SJSA1 (cell line): ENCODE measurements around the gene RNF208. TPM values are rescaled to one million over a fixed set of nuclear protein-coding genes. Genes with fewer than 3 reads are reported as not detected.

Experiments used
- DNase-seq, 2 experiments: peaks; one replicate each; pipeline ENCODE4 v3.0.0-alpha.2; 2015 to 2020; ENCODE audit warnings: low spot score in 2 of 2, low read depth in 1 of 2
- H3K27ac ChIP-seq: fragments of 250-450 bp; sonication (Bioruptor Pico); 2 replicates; pipeline ENCODE4 v1.5.1; 2020; ENCODE audit warnings: mild to moderate bottlenecking, moderate library complexity
- H3K27me3 ChIP-seq: fragments of 250-450 bp; sonication (Bioruptor Pico); replicated peaks from 2 replicates; pipeline ENCODE4 v1.5.1; 2020; ENCODE audit warnings: mild to moderate bottlenecking, moderate library complexity
- H3K36me3 ChIP-seq: fragments of 250-450 bp; sonication (Bioruptor Pico); 2 replicates; pipeline ENCODE4 v1.5.1; 2020; ENCODE audit warnings: mild to moderate bottlenecking
- H3K4me1 ChIP-seq: fragments of 250-450 bp; sonication (Bioruptor Pico); replicated peaks from 2 replicates; pipeline ENCODE4 v1.6.1; 2021; ENCODE audit warnings: mild to moderate bottlenecking
- H3K4me3 ChIP-seq: fragments of 250-450 bp; sonication (Bioruptor Pico); 2 replicates; pipeline ENCODE4 v1.5.1; 2020; ENCODE audit warnings: mild to moderate bottlenecking
- H3K9me3 ChIP-seq: fragments of 250-450 bp; sonication (Bioruptor Pico); replicated peaks from 2 replicates; pipeline ENCODE4 v1.5.1; 2020; ENCODE audit warnings: mild to moderate bottlenecking
- total RNA-seq: library from RNA; depleted of rRNA; stranded (reverse); fragments of >200 nt; shearing (Covaris generic); gene quantifications from 2 replicates; pipeline ENCODE4 v1.2.3, GENCODE V29; 2014

Gene RNF208
- total RNA-seq, 1 experiment from 2014 or later: not detected

DNA sequence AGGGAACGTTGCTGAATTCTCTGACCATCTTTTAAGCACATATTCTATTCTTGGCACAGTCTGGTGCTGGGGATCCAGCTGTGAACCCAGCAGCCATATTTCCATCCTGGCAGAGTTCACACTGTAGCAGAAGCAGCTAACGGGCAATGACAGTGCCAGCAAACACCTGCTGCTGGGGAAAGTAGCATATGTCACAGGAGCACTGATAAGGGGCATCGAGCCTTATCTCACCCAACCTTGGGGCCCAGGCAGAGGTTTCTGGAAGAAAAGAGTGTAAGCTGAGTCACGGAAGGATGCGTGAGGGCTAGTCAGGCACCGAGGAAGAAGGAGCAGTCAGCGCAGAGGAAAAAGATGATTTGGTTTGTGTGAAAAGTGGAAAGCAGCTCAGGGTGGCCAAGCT, 15.4 kb downstream of the RNF208 start:
- Histone ChIP-seq H3K4me3 (peak overlapping the region; percentile 88), H3K9me3 (no peaks in the 10 kb centered on the region), H3K4me1 (peaks cover 19% of the 10 kb centered on the region), H3K36me3 (peaks cover 43% of the 10 kb centered on the region), H3K27me3 (no peaks in the 10 kb centered on the region), H3K27ac (no peak overlapping the region)
- DNase-seq: no peak

DNA sequence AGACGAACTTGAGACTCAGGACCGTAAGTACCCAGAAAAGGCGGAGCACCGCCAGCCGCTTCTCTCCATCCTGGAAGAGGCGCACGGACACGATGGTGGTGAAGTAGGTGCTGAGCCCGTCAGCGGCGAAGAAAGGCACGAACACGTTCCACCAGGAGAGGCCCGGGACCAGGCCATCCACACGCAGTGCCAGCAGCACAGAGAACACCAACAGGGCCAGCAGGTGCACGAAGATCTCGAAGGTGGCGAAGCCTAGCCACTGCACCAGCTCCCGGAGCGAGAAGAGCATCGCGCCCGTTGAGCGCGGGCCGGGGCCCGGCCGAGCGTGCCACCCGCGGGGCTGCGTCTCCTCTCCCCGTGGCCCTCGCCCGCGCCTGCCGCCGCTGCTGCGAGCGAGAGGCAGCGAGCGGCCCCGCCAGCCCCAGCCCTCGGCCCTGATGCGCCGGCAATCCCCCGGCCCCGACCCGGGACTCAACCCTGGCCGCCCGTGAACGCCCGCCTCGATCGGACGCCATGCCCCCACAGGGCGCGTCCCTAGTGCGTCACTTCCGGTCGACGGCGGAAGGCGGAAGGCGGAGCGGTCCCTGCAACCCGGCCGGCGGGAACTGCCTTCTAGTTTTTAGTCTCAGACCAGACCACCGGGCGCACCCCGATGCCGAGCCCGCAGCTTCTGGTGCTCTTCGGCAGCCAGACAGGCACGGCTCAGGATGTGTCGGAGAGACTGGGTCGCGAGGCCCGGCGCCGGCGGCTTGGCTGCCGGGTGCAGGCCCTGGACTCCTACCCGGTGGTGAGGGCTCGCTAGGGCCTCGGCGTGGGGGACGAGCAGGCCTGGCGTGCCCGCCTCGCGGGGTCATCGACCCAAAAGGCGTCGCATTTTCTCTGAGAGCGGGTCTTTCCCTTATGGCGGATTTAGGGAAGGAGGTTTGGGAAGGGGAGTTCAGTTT, 16.6 kb downstream of the RNF208 start, which contains the start of the genes NDOR1 and TMEM203:
Gene NDOR1 (plus strand): TSS at position 575 of the 944 bp plus-strand sequence. CDS start 78 bp downstream, at position 653.
Gene TMEM203 (minus strand): TSS at position 523 of the 944 bp plus-strand sequence. CDS start 234 bp downstream, at position 289.
- Histone ChIP-seq H3K4me1 (peaks cover 19% of the 10 kb centered on the region), H3K27me3 (no peaks in the 10 kb centered on the region), H3K4me3 (peak within 1 kb of the TSS; percentile 88), H3K36me3 (peaks cover 43% of the 10 kb centered on the region), H3K27ac (peak within 1 kb of the TSS; percentile 46), H3K9me3 (no peaks in the 10 kb centered on the region)
- peak; percentile 74 to 88 for DNase-seq

DNA sequence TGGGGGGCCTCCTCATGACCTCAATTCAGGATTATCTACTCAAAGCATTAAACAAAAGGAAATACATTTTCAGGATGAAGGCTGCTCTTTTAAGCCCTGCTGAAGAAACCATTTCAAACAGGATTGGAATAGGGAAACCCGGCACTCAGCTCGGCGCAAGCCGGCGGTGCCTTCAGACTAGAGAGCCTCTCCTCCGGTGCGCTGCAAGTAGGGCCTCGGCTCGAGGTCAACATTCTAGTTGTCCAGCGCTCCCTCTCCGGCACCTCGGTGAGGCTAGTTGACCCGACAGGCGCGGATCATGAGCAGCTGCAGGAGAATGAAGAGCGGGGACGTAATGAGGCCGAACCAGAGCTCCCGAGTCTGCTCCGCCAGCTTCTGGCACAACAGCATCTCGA, 17.3 kb downstream of the RNF208 start:
- peak overlapping the region; percentile 88 for H3K4me3 ChIP-seq
- no peaks in the 10 kb centered on the region for H3K9me3 ChIP-seq
- no peak overlapping the region for H3K27ac ChIP-seq
- H3K27me3 ChIP-seq: no peaks in the 10 kb centered on the region
- no peak for DNase-seq
- H3K4me1 ChIP-seq: peaks cover 20% of the 10 kb centered on the region
- H3K36me3 ChIP-seq: peaks cover 40% of the 10 kb centered on the region

DNA sequence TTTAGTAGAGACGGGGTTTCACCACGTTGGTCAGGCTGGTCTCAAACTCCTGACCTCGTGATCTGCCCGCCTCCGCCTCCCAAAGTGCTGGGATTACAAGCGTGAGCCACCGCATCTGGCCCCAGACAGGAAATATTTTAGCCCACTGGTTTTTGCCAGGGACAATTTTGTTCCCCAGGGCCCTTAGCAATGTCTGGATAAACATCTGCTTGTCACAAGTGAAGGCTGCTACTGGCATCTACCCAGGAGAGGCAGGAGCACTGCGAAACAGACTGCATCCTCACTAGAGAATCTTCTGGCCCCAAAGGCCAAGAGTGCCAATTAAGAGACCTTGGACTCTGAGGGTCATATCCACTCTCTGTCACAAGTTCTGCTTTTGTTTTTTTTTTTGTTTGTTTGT, 19.1 kb downstream of the RNF208 start:
- H3K4me1 ChIP-seq: peaks cover 27% of the 10 kb centered on the region
- no peak for DNase-seq
- H3K4me3 ChIP-seq: no peak overlapping the region
- no peaks in the 10 kb centered on the region for H3K9me3 ChIP-seq
- H3K27ac ChIP-seq: no peak overlapping the region
- peaks cover 30% of the 10 kb centered on the region for H3K36me3 ChIP-seq
- H3K27me3 ChIP-seq: no peaks in the 10 kb centered on the region

- Histone ChIP-seq H3K27me3 (no peaks in the 10 kb centered on the region), H3K36me3 (peaks cover 16% of the 10 kb centered on the region; the same call in 1 of the 2 replicates), H3K27ac (no peak overlapping the region), H3K4me1 (peaks cover 21% of the 10 kb centered on the region), H3K4me3 (peak overlapping the region; percentile 77), H3K9me3 (no peaks in the 10 kb centered on the region)
- DNase-seq: no peak
Measured at GRCh38 chr9:137201205-137201868, 20.7 kb downstream of the RNF208 start.

GRCh38 chr9:137200311-137201204, 21.5 kb downstream of the RNF208 start, which contains the start of gene TPRN:
TPRN (minus strand) TSS chr9:137200741; CDS start chr9:137200711, 30 bp downstream.
- Histone ChIP-seq H3K27ac (no peak within 1 kb of the TSS), H3K27me3 (no peaks in the 10 kb centered on the region), H3K4me3 (peak within 1 kb of the TSS; percentile 77), H3K36me3 (peaks cover 14% of the 10 kb centered on the region; the same call in 1 of the 2 replicates), H3K9me3 (no peaks in the 10 kb centered on the region), H3K4me1 (peaks cover 19% of the 10 kb centered on the region)
- DNase-seq: peak; percentile 98 to 99

GRCh38 chr9:137199411-137200121, 22.5 kb downstream of the RNF208 start:
- Histone ChIP-seq H3K9me3 (no peaks in the 10 kb centered on the region), H3K4me3 (peak overlapping the region; percentile 77), H3K36me3 (peaks cover 6% of the 10 kb centered on the region; the same call in 1 of the 2 replicates), H3K4me1 (peaks cover 15% of the 10 kb centered on the region), H3K27me3 (no peaks in the 10 kb centered on the region), H3K27ac (no peak overlapping the region)
- no peak for DNase-seq

- Histone ChIP-seq H3K36me3 (peaks cover under 1% of the 10 kb centered on the region; the same call in 1 of the 2 replicates), H3K4me3 (no peak overlapping the region), H3K4me1 (peaks cover 8% of the 10 kb centered on the region)
Measured at GRCh38 chr9:137198902-137199283, 23.1 kb downstream of the RNF208 start.

GRCh38 chr9:137198051-137198901, 23.8 kb downstream of the RNF208 start:
- no peak for DNase-seq
- Histone ChIP-seq H3K36me3 (no peaks in the 10 kb centered on the region; the same call in 1 of the 2 replicates), H3K9me3 (no peaks in the 10 kb centered on the region), H3K27me3 (no peaks in the 10 kb centered on the region), H3K27ac (no peak overlapping the region), H3K4me3 (no peak overlapping the region), H3K4me1 (peaks cover 8% of the 10 kb centered on the region)

More at GRCh38 chr9:137198902-137199283, 23.1 kb downstream of the RNF208 start:
- Histone ChIP-seq H3K27me3 (no peaks in the 10 kb centered on the region), H3K27ac (no peak overlapping the region), H3K9me3 (no peaks in the 10 kb centered on the region)
- no peak for DNase-seq

DNA sequence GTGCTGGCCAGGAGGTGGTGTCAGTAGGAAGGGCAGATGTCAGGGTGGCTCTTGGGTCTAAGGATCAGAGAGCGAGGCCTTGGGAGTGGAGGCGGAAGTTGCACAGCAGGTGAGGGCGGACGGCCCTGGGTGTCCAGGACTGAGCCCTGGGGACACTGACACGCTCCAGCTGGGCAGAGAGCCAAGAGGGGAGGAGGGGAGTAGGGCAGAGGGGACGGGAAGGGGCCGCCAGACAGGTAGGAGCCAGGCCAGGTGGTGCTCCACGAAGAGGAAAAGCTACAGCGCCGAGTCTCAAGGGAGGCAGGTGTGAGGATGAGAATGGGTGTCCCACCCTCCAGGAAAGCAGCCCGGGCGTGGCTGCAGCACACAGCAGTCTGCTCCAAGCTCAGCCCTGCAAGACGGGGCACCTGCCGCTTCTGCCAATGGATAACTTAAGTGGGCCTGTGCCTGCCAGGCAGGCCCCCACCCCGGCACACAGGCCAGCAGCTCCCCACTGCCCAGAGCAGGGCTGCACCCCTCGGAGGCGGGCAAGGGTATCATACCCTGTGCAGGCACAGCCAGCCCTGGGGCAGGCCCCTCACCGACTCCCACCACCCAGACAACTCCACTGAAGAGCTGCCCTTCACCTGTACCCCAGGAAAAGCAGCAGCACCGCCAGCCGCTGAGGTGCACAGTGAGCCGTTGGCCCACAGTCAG, 26.4 kb downstream of the RNF208 start:
- H3K27me3 ChIP-seq: no peaks in the 10 kb centered on the region
- H3K4me3 ChIP-seq: no peak overlapping the region
- H3K9me3 ChIP-seq: no peaks in the 10 kb centered on the region
- no peak for DNase-seq
- H3K27ac ChIP-seq: no peak overlapping the region
- H3K4me1 ChIP-seq: peaks cover 8% of the 10 kb centered on the region; the same call in 1 of the 2 replicates
- H3K36me3 ChIP-seq: peaks cover 18% of the 10 kb centered on the region

DNA sequence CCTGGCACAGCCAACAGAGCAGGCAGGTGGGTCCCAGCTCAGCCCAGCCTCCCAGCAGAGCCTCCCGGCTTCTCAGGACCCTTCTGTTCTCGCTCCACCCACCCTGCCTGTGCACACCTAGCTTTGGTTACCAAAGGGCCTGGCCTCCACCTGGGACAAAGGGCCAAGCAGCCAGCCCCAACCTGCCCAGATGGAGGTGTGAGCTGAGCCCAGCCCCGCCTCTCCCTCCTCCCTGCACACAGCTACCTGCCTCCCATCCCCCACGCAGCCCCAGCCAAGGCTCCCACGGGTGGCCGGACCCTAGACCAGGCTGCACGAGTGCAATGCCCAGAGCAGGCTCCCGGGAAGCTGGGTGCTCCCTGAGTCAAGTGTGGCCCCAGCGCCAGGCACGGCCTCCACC, 27.1 kb downstream of the RNF208 start:
- Histone ChIP-seq H3K4me3 (no peak overlapping the region), H3K27me3 (no peaks in the 10 kb centered on the region), H3K9me3 (no peaks in the 10 kb centered on the region), H3K27ac (no peak overlapping the region), H3K4me1 (peaks cover 11% of the 10 kb centered on the region), H3K36me3 (peaks cover 25% of the 10 kb centered on the region)
- DNase-seq: no peak
